ENCODE results near the gene OR13D1. TPM values are rescaled to one million over a fixed set of nuclear protein-coding genes. Genes with fewer than 3 reads are reported as not detected.
A peak's percentile ranks its signal among the peaks of the same experiment; 100 is the strongest.
"Not testable (repeated sequence)": the region's sequence is repeated elsewhere in the genome, so short reads cannot be mapped to it uniquely, and the experiment has no call there.

Gene OR13D1
- not detected for total RNA-seq

DNA sequence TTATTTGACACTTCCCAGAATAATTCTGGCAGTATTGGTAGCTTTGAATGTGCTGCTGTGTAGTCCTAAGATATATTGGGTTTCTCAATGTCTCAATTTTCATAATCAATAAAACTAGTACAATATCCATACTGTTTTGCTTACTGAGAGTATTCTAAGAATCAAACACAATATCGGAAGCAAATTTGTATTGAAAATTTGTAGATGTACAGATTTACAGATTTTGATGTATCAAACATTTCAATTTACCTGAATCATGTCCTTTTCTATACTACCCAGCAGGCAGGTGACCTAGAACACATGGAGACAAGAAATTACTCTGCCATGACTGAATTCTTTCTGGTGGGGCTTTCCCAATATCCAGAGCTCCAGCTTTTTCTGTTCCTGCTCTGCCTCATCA, at the start of gene OR13D1:
Gene OR13D1, plus strand, starts transcription at position 301 of the 400 bp plus-strand sequence. Its CDS starts 0 bp downstream, at position 301.
- CTCF ChIA-PET: interaction anchor here (0.6 kb wide), 1 partner anchor 12 kb away, joined by 3 read pairs; no protein-coding TSS in a partner anchor
- no peaks in the 10 kb centered on the region for H3K4me1 Mint-ChIP-seq
- H3K4me3 Mint-ChIP-seq: no peak within 1 kb of the TSS
- H3K27ac Mint-ChIP-seq: no peak within 1 kb of the TSS
- no peaks in the 10 kb centered on the region for H3K27me3 Mint-ChIP-seq
- DNase-seq (no peak), ATAC-seq (no peak)
- H3K36me3 Mint-ChIP-seq: no peaks in the 10 kb centered on the region
- no peaks in the 10 kb centered on the region for H3K9me3 Mint-ChIP-seq (ENCODE audit: low read depth)

GRCh38 chr9:104658496-104659195, 35.7 kb upstream of the OR13D1 start:
- Mint-ChIP-seq H3K4me3 (no peak overlapping the region), H3K27me3 (no peaks in the 10 kb centered on the region), H3K27ac (no peak overlapping the region), H3K36me3 (no peaks in the 10 kb centered on the region), H3K4me1 (no peaks in the 10 kb centered on the region), H3K9me3 (ENCODE audit: low read depth) (no peaks in the 10 kb centered on the region)
- ATAC-seq: no peak
- DNase-seq: no peak
- CTCF ChIA-PET: no interaction called here

GRCh38 chr9:104675611-104676010, 18.7 kb upstream of the OR13D1 start:
- Mint-ChIP-seq H3K27ac (no peak overlapping the region), H3K36me3 (no peaks in the 10 kb centered on the region), H3K27me3 (no peaks in the 10 kb centered on the region), H3K4me3 (no peak overlapping the region), H3K4me1 (no peaks in the 10 kb centered on the region), H3K9me3 (ENCODE audit: low read depth) (no peaks in the 10 kb centered on the region)
- ATAC-seq (no peak), DNase-seq (no peak)
- CTCF ChIA-PET: interaction anchor here (0.9 kb wide), 1 partner anchor 67 kb away, joined by 3 read pairs; no protein-coding TSS in a partner anchor

GRCh38 chr9:104682642-104683041, 11.7 kb upstream of the OR13D1 start:
- CTCF ChIA-PET: interaction anchor here (1.1 kb wide), 1 partner anchor 11 kb away, joined by 3 read pairs; no protein-coding TSS in a partner anchor
- Mint-ChIP-seq H3K27me3 (no peaks in the 10 kb centered on the region), H3K4me1 (no peaks in the 10 kb centered on the region), H3K9me3 (ENCODE audit: low read depth) (no peaks in the 10 kb centered on the region), H3K4me3 (no peak overlapping the region), H3K27ac (no peak overlapping the region), H3K36me3 (no peaks in the 10 kb centered on the region)
- ATAC-seq (peak; percentile 60), DNase-seq (peak; percentile 42)

- no peak overlapping the region for H3K27ac Mint-ChIP-seq
- no peak for ATAC-seq
- no peak for DNase-seq
- CTCF ChIA-PET: no interaction called here
- no peaks in the 10 kb centered on the region for H3K4me1 Mint-ChIP-seq
- H3K27me3 Mint-ChIP-seq: no peaks in the 10 kb centered on the region
- H3K36me3 Mint-ChIP-seq: no peaks in the 10 kb centered on the region
- H3K9me3 Mint-ChIP-seq (ENCODE audit: low read depth): no peaks in the 10 kb centered on the region
- no peak overlapping the region for H3K4me3 Mint-ChIP-seq
Observed at GRCh38 chr9:104686081-104686480, 8.2 kb upstream of the OR13D1 start.

- CTCF ChIA-PET: no interaction called here
- no peaks in the 10 kb centered on the region for H3K4me1 Mint-ChIP-seq
- H3K36me3 Mint-ChIP-seq: no peaks in the 10 kb centered on the region
- H3K27ac Mint-ChIP-seq: no peak overlapping the region
- no peaks in the 10 kb centered on the region for H3K27me3 Mint-ChIP-seq
- ATAC-seq (no peak), DNase-seq (no peak)
- no peak overlapping the region for H3K4me3 Mint-ChIP-seq
- no peaks in the 10 kb centered on the region for H3K9me3 Mint-ChIP-seq (ENCODE audit: low read depth)
Observed at GRCh38 chr9:104700306-104700705, 6.0 kb downstream of the OR13D1 start.

DNA sequence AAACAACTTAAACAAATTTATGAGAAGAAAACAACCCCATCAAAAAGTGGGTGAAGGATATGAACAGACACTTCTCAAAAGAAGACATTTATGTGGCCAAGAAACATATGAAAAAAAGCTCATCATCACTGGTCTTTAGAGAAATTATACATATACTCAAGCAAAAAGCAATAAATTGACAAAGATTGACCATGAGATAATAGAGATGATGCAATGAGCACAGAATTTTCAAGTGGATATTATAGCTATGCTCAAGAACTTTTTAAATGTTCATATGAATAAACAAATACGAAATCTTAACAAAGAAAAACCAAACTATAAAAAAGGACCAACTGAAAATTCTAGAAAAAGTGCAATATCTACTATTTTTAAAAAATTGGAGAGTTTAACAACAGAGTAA, 14.4 kb downstream of the OR13D1 start:
- H3K4me1 Mint-ChIP-seq; H3K36me3 Mint-ChIP-seq; H3K4me3 Mint-ChIP-seq; H3K9me3 Mint-ChIP-seq (ENCODE audit: low read depth); DNase-seq; CTCF ChIA-PET; H3K27me3 Mint-ChIP-seq; ATAC-seq; H3K27ac Mint-ChIP-seq: not testable (repeated sequence)

DNA sequence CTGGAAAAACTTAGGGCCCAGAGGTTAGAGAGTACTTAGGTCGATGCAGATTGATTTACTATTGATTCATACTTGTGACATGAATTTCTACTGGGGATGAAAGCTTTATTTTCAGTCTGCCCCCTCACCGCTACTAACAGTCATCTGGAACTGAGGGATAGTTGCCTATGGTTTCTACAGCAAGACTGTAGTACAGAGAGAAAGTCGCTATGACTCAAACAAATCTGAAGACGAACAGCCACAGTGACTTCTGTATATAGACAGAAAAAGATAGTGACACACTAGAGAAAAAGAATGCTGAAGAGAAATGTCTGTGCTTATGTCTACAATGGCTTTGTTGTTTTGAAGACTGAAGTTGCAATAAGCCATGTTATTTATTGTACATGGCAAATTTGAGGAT, 17.3 kb downstream of the OR13D1 start:
- DNase-seq: no peak
- Mint-ChIP-seq H3K36me3 (no peaks in the 10 kb centered on the region), H3K4me3 (no peak overlapping the region), H3K27me3 (no peaks in the 10 kb centered on the region), H3K27ac (no peak overlapping the region), H3K4me1 (no peaks in the 10 kb centered on the region), H3K9me3 (ENCODE audit: low read depth) (no peaks in the 10 kb centered on the region)
- no peak for ATAC-seq
- CTCF ChIA-PET: no interaction called here

GRCh38 chr9:104725014-104725413, 30.7 kb downstream of the OR13D1 start:
- Mint-ChIP-seq H3K4me1 (peaks cover 9% of the 10 kb centered on the region), H3K36me3 (no peaks in the 10 kb centered on the region), H3K4me3 (no peak overlapping the region), H3K27ac (no peak overlapping the region), H3K9me3 (ENCODE audit: low read depth) (no peaks in the 10 kb centered on the region), H3K27me3 (peaks cover 8% of the 10 kb centered on the region)
- CTCF ChIA-PET: no interaction called here
- ATAC-seq: no peak
- no peak for DNase-seq

GRCh38 chr9:104738452-104738851, 44.1 kb downstream of the OR13D1 start:
- Mint-ChIP-seq H3K27me3 (no peaks in the 10 kb centered on the region), H3K27ac (no peak overlapping the region), H3K4me3 (no peak overlapping the region), H3K4me1 (peaks cover 5% of the 10 kb centered on the region), H3K36me3 (no peaks in the 10 kb centered on the region), H3K9me3 (ENCODE audit: low read depth) (no peaks in the 10 kb centered on the region)
- CTCF ChIA-PET: no interaction called here
- DNase-seq (no peak), ATAC-seq (no peak)

DNA sequence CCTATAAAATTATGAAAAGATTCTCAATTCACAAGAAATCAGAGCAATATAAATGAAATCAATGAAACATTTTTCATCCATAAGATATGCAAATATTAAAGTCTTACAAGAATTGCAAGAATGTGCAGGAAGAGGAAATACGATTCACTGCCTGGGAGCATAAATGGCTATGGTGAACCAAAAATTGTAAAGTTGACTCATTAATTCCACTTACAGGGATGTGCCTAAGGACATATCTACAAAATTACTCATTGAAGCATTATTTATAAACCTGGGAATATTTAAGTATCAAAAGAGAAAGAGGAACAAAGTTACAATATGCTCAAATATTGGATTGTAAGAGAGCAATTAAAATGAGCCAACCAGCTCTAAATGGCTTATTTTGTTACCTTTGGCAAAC, 46.3 kb downstream of the OR13D1 start:
- no peak overlapping the region for H3K4me3 Mint-ChIP-seq
- CTCF ChIA-PET: interaction anchor here (1.5 kb wide), 1 partner anchor 15 kb away, joined by 3 read pairs; no protein-coding TSS in a partner anchor

DNA sequence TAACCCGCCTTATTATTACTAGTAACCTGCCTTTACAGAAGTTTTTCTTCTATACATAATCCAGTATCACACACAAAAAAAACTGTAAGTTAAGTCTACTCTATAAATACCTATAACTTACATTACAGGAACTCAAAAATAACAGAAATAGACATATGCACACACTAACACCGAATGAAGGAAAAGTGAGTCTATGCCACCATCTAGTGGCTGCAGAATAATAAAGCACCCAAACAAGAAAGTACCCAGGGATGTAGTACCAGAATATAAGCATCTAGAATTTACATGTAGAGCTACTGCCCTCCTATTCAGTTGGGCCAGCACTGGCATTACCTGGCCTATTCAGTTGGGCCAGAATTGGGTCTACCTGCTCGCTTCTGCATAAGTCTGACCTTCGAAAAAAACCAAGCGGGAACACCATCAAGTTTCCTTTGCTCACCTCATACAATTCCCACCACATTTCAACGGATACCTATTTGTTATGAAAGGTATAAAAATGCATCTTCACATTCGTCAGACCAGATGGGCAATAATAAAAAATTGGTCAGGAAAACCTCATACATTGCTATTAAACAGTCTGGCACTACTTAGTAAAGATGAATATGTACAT, 49.2 kb downstream of the OR13D1 start:
- ATAC-seq: no peak
- DNase-seq: peak; percentile 45
- Mint-ChIP-seq H3K27ac (no peak overlapping the region), H3K4me3 (no peak overlapping the region), H3K36me3 (no peaks in the 10 kb centered on the region), H3K4me1 (peaks cover 8% of the 10 kb centered on the region), H3K9me3 (ENCODE audit: low read depth) (no peaks in the 10 kb centered on the region), H3K27me3 (no peaks in the 10 kb centered on the region)
- CTCF ChIA-PET: interaction anchor here (0.7 to 1.2 kb wide), 3 partner anchors 69 to 1345 kb away, joined by 3 read pairs; partner anchors contain the start of gene SMC2

More for the DNA sequence above, 46.3 kb downstream of the OR13D1 start:
- DNase-seq: no peak
- no peaks in the 10 kb centered on the region for H3K27me3 Mint-ChIP-seq
- H3K9me3 Mint-ChIP-seq (ENCODE audit: low read depth): no peaks in the 10 kb centered on the region
- no peak overlapping the region for H3K27ac Mint-ChIP-seq
- ATAC-seq: no peak
- no peaks in the 10 kb centered on the region for H3K36me3 Mint-ChIP-seq
- peaks cover 5% of the 10 kb centered on the region for H3K4me1 Mint-ChIP-seq

Measured in activated CD8-positive, alpha-beta memory T cell treated with anti-CD3 and anti-CD28 coated beads, Interleukin-2, amount 10 ng/mL, durations not matched to agents 7 days and 5 days (primary cell).